ENCODE data around the gene OGFOD2.
A peak's percentile ranks its signal among the peaks of the same experiment; 100 is the strongest.

Gene OGFOD2

DNA sequence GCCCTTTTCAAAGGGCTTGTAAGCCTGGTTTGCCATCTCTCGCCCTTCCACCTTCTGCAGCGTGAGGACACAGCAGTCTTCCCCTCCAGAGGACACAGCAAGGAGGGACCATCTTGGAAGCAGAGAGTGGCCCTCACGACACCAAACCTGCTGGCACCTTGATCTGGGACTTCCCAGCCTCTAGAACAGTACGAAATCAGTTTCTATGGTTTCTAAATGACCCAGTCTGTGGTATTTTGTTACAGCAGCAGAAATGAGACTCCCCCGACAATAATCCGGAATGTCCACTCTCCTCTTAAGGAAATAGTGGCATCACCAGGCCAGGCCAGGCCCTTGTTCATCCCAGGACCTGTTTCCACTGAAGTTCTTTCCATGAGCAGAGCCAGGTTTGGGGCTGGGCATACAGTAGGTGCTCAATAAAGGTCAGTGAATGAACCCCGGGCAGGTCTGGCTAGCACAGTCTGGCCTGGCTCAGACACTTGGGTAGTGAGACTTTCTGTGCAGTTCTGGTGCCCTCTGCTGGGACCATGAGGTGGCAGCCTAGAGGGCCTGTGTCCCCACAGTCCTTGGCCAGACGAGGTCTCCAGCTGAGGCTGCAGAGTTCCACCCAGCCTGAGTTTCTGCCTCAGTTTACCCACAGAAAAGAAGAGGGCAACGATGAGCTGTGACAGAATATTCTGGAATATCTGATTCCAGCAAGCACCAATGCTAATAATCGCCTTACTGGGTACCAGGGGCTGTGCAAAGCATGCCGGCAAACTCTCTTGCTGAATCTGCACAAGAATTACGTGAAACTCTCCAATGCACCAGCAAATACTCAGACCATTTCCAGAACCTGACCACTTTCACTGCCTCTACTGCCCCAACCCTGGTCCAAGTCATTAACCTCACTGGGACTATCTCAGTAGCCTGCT, 22.8 kb upstream of the OGFOD2 start:
- peak; percentile 26 for DNase-seq (ENCODE audit: low read depth)

DNA sequence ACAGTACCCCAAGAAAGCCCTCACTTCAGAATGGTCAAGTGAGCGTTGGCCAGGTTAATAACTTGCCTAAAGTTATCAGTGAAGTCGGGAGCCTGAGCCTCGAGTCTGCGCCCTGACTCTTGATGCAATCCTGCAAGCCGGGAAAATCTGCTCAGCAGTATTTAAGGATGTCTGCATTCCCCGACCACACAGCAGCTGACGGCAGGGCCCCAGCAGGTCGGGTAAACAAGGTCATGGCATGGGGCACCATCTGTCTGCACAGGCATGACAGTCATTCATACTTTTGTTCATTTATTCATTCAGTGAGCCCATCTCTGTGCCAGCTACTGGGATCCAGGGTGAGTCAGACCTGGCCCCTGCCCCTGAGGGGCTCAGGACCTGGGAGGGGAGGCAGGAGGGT, 19.9 kb upstream of the OGFOD2 start:
- DNase-seq (ENCODE audit: low read depth), result no peak

DNA sequence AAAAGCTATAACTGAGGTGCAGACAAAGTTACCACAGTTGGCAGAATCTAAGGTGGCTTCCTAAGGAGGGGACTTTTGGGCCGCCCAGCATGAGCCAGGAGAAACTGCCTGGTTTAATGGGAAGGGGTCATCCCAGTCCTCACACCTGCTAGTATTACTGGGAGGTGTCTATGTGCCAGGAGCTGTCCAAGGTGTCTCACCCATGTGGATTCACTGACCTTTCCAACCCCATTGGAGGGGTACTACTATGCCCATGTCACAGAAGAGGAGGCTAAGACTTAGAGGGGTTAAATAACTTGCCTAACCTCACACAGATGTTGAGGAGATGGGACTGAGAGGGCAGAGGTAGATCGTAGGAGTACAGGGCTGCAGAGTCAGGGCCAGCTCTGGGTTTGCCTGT, 19.0 kb upstream of the OGFOD2 start:
- DNase-seq (ENCODE audit: low read depth), result no peak

DNA sequence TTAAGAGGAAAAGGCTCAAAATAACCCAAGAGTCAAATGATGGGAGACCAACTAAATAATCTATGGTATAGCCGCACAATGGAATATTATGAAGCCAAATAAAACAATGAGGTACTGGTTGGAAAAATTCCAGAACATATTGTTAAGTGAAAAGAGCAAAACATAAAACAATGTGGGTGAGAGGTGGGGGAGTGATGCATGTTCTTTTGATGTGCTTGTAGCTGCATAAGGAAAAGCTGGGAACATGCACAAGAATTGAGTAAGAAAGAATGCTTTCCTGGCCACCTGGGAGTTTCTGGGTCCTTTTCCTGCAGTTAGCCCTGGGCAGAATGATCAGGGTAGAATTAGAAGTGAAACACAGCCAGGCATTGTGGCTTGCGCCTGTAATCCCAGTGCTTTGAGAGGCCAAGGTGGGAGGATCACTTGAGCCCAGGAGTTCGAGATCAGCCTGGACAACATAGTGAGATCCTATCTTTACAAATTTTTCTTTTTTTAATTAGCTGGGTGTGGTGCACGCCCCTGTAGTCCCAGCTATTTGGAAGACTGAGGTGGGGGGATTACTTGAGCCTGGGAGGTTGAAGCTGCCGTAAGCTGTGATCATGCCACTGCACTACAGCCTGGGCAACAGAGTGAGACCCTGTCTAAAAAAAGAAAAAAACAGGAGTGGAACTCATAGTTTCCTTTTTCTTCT, 16.7 kb upstream of the OGFOD2 start:
- no peak for DNase-seq (ENCODE audit: low read depth)

DNA sequence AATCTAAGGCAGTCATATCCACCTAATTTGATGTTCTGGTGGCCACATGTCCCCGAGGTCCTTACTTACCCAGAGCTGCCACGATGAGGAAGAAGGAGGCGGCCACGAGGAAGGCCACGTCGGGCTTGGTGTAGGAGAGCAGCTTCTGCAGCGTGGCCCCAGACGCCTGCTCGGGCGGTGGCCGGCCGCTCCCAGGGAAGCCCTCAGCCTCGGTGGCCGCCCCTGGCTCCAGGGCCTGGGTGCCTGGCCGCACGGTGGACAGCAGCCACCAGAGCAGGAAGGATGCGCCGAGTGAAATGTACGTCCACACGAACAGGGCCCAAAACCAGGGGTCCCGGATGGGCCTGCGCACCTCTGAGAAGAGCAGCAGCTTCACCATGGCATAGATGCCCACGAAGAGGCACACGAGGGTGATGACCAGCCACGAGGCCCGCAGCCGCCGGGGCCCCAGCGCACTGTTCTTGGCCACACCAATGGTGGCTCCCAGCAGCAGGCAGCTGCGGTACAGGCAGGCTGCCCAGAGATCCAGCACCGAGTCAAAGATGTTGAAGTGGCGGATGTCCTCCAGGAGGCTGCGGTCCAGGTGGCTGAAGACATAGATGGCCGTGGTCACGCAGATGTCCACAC, 15.4 kb upstream of the OGFOD2 start:
- DNase-seq (ENCODE audit: low read depth), result no peak

DNA sequence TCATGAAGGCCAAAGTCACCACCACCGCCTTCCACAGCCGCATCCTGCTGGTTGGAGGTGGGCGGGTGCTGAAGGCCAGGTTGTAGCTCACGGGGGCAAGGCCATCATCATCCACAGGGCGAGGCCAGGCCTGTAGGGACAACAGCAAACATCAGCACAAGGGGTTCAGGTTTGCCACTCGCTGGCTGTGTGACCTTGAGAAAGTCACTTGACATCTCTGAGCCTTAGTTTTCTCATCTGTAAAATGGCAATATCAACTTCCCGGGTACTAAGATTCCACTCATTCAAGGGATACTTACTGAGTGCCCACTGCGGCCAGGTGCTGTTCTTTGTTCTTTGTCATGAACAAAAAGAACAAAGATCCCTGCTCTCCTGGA, 14.9 kb upstream of the OGFOD2 start:
- no peak for DNase-seq (ENCODE audit: low read depth)

DNA sequence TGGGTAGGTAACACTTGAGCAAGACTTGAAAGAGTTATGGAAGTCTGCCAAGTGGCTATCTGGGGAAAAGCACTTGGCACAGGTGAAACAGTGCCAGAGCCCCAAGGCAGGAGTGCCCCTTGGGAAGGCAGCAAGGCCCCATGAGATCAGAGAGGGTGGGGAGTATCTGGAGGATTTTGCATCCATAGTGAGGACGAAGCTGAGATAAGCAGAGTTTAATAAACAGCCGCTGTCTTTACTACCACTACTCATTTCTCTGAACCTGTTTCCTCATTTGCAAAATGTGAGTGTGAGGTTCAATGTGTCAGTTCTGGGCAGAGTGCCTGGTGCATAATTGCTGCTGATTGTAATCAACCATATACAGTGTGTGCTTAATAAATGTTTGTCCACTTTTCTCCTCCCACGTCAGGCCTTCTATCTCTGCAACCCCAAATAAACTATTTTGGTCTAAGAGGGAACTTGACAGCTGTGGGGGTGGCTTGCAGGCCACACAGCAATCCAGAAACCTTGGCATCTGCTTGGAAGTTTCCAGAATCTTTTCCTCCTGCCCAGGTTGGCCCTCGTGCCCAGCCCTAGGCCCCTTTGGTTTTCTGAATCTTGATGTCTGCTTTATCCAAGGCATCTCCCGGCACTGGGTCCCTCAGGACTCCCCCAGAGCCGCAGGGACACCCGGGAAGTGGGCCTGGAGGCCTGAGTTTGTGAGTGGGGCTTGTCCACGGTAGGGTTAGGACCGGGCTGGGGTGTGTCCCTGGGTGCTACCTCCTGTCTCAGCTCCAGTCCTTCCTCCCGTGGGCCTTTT, 13.3 kb upstream of the OGFOD2 start:
- no peak for DNase-seq (ENCODE audit: low read depth)

DNA sequence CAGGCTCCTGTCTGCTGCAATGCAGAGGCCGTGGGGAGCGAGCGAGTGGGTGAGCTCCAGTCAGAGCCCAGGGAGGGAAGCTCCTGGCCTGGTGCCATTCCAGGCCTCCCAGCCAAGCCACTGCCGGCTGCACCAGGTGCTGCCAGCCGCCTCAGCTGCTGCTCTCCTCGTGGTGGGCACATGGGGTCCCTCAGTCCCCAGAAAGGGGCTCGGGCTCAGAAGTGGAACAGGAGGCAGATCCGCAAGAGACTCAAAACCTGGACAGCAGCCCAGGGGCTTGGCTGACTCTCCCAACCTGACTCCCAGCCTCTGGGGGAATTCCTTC, 11.1 kb upstream of the OGFOD2 start:
- DNase-seq (ENCODE audit: low read depth), result no peak

DNA sequence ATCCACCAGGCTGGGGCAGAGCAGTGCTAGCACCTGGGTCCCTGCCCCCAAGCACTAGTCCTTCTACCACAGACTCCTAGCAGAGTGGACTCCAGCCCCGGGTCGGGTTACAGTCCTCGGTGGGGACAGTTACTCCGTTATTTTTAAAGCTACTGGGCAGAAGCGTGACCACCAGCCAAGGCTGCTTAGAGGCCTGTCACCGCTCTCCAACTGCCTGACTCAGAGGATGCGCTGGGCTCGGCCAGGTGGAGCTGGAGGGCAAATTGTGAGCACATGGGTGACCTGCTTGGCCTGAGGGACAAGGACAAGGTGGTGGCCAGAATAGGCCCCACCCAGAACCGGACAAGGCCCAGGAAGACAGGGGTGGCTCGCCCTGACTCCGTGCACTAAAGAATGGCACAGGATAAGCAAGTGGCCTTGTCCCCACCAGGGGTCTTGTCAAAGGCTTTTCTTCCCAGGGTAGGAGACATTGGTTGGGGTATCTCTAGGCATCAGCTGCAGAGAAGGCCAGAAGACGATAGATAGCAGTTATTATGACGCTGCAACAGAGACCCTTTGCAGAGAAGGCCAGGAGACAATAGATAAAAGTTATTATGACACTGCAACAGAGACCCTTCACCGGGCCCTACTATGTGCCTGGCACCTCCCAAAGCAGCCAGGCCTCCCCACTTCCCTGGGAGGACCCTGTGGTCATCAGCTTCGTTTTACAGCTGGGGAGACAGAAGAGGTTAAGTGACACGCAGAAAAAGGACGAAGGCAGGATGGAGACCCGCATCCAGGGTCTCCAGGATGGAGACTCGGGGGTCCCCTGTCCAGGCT, 10.4 kb upstream of the OGFOD2 start:
- DNase-seq (ENCODE audit: low read depth), result no peak

DNA sequence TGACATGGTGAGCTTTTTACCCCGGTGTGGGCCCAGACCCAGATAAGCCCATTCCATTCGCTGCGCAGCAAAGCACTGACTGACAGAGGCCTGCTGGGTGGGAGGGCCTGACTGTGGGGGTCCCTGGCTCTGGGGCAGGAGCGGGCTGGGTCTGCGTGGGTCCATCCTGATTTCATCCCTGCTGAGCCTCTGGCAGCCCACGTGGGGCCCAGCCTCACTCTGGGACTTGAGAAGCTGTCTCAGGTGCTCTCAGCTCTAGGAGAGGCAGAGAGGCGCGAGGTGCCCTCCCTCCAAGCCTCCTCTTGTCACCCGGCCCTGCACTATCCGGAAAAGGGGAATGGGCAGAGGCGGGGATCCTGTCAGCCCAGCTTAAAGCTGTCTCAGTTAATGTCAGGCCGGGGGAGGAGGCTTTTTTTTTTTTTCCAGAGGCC, 9.7 kb upstream of the OGFOD2 start:
- DNase-seq (ENCODE audit: low read depth), result no peak

DNA sequence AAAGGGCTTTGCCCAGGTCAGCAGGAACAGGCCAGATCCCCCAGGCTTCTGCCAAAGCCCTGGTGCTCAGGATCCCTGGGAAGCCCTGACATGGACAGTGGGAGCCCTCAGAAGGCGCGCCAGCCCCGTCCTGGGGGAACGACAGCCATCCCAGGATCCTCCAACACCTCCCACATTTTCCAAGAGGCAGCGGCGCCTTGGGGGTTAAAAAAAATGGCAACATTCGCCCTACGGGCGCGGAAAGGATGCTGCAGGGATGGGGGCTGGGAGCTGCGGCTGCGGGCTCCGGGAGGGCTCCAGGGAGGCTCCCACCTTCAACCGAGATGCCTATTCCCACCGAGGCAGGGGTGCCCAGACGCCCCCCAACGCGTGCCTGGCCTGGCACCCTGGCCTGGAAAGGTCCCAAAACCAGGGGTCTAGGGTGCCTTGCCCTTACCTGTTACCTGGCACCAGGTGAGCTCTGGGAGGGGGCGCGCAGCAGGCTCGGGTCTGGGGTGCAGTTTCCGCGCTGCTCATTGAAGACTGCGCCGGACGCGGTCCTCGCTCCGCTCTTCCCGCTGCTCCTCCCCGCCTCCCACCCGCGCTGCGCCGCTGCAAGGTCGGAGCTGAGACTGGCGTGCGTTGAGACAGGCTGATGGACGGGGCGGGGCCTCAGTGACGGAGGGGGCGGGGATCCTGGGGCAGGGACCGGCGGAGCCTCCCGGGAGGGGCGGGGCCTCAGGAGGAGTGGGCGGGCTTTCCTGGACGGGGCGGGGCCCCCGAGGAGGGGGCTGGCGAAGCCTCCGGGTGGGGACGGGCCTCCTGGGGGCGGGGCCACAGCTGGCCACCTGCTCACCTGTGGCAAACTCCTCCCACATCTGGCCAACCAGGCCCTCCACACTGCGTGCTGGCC, 8.9 kb upstream of the OGFOD2 start, which contains the start of gene ABCB9:
TSS of gene ABCB9 (minus strand) at position 613 of the 892 bp plus-strand sequence. CDS start 6,228 bp downstream, outside the sequence.
- DNase-seq (ENCODE audit: low read depth), result peak; percentile 52

DNA sequence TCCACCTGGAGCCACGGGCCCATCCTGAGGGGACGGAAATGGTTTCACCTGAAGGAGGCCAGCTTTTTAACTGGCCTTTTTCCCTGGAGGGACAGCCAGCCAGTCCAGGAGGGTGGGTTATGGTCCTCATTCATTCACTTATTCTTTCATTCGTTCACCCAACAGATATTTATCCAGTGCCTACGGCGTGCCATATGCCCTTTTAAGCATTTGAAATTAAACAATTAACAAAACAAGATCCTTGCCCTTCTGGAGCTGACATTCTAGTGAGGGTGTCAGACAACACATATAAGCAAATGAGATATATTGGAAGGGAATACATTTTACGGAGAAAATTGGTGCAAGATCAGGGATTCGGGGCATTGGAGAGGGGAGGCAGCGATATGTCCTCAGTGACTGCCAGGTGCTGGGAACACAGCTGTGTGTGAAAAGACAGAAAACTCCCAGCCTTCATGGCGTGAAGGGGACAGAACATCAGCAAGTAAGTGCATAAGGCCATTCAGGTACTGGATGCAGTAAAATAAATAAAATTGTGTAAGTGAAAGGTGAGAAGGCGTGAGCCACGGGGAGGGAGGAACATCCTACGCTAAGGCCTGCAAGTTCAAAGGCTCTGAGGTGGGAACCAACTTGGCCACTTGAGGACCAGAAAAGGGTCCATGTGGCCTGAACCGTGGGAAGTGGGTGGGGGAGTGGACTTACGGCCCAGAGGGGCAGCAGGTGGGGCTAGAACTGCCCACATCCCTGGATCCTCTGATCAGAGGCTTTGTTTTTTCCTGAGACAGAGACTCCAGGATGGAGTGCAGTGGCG, 8.1 kb upstream of the OGFOD2 start:
- DNase-seq (ENCODE audit: low read depth), result no peak

DNA sequence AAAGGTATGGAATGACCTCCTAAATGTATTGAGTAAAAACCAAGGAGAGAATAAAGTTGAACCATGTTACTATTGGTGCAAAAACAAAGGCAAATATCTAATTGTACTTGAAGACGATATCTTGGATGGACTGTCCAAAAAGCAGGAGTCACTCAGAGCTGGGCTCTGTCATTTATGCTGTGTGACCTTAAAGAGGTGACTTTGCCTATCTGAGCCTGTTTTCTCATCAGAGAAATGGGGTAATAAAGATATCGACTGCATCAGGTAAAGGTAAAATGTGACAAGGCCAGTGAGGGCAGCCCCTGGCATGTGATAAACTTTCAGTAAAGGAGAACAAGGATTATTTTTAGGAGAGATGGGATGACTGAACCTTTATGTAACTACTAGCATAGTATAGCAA, 6.9 kb upstream of the OGFOD2 start:
- DNase-seq (ENCODE audit: low read depth), result no peak

DNA sequence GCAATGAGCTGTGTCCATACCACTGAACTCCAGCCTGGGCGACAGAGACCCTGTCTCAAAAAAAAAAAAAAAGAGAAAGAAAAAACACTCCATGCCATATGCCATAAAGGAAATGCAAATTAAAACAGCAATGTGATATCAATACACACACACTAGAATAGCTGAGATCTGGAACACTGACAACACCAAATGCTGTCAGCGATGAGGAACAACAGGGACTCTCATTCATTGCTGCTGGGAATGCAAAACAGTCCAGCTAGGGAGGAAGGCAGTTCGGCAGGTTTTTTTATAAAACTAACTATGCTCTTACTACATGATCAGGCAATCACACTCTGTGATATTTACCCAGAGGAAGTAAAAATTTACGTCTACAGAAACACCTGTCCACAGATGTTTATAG, 5.4 kb upstream of the OGFOD2 start:
- DNase-seq (ENCODE audit: low read depth), result no peak

DNA sequence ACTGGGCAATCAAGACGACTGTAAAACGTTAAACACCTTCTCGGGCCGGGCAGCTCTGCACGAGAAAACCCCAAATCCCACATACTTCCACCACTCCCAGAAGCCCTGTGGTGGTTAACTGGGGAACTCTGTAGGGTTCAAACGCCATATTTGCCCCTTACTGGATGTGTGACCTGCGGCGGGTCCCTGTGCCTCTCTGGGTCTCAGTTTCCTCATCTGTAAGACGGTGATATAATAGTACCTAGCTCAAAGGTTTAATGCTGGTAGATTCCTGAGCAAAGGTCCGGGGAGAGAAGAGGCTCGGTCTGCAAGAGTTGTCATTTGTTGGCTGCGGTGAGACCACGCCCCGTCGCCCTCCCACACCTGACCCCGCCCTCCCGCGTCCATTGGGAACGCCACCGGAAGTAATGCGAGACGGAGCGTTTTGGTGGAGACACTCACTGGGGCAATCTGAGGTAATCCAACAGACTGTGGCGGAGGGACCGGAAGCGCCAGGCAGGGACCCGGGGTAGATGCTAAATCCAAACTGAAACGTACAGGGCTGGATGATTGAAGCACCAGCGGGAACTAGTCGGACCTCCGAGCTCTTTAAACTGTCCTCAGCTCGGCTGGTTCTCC, 661 bp upstream of the OGFOD2 start:
- peak; percentile 92 for DNase-seq (ENCODE audit: low read depth)

DNA sequence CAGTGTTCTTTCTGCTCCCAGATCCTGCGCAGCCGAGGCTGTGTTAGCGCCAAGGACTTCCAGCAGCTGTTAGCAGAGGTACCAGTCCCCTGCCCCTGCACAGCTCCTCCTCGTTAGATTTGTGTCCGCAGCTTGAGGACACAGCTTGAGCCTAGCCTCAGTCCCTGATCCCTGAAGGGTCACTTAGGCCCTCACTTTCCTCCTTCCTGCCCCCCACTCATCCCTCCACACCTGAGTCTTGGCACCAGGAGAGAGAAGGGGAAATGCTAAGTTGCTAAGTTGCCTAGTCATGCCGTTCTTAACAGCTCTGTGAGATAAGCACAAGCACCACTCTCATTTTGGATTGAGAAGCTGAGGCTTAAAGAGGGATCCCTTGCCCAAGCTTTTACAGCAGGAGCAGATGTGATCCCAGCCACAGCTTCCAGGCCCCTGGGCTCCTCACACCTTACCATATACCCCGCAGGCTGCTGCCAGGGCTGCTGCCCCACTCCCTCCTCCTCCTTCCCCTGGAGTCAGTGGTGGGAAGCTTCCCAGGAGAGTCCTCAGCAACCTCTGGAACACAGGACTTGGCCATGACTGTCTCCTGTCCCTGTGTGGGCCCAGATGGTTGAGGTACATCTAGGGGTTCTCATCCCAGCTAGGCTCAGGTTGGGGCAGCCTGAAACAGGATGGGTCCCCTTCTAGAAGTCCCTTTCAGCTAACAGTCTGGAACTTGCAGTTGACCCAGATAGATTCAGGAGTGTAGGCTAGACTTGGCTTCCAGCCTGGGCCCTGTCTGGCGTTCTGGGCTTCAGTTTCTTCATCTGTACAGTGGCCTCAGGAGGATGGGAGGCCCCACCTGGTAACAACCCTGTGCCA, 975 bp downstream of the OGFOD2 start:
- no peak for DNase-seq (ENCODE audit: low read depth)

DNA sequence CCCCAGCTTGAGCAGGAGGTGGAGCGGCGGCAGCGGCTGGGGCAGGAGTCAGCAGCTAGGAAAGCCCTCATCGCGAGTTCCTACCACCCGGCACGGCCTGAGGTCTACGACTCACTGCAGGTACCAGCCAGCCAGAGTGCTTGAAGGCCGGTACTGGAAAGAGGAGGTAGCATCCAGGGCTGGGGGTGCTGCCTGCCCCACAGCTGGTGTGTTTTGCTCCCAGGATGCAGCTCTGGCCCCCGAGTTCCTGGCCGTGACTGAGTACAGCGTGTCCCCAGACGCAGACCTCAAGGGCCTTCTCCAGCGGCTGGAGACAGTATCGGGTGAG, 1.6 kb downstream of the OGFOD2 start:
- no peak for DNase-seq (ENCODE audit: low read depth)

DNA sequence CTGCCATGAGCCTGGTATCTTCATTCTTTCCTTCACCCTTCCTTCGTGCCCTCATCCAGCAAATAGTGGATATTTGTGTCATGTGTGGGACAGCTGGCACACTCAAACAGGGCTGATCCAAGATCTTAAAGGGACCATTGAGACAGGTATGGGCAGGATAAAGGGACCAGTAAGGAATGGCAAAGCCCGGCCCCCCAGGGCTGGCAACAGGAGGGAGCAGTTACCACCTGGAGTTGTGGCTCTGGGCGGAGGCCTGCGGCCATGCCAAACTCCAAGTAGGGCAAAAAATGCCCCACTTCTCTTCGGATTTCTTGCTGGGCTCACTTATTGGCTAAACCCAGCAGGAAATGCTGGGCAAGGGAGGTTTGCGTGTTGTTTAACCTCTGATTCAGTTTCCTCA, 2.1 kb downstream of the OGFOD2 start:
- no peak for DNase-seq (ENCODE audit: low read depth)
